Ovary (tissue), 9 donors: Measurements from ENCODE around the gene KDM8. TPM values are rescaled to one million over a fixed set of nuclear protein-coding genes. Genes with fewer than 3 reads are reported as not detected.

ENCODE experiments used
- DNase-seq, 5 donors: peaks; one replicate each; pipeline ENCODE4 v3.0.0-alpha.2; 2019 to 2020
- H3K27ac ChIP-seq, 2 donors: fragments of 200-600 bp; one replicate each; pipeline versions ENCODE4 v1.5.1 to v1.8.0; 2019 to 2022
- H3K27me3 ChIP-seq: fragments of 200-600 bp; one replicate; pipeline ENCODE4 v1.8.0; 2022
- H3K36me3 ChIP-seq: fragments of 200-600 bp; sonication (generic); one replicate; pipeline ENCODE4 v1.5.1; 2019
- H3K4me1 ChIP-seq: one replicate; pipeline ENCODE4 v1.8.1; 2013; ENCODE audit warnings: mild to moderate bottlenecking, moderate library complexity; ENCODE audit not compliant: insufficient read depth
- H3K4me3 ChIP-seq: fragments of 200-600 bp; sonication (generic); one replicate; pipeline ENCODE4 v1.5.1; 2017
- H3K9me3 ChIP-seq, 2 donors: fragments of 200-600 bp in 1 of 2; sonication (generic) in 1 of 2; one replicate each; pipeline versions ENCODE4 v1.5.1 to v1.8.1; 2013 to 2019; ENCODE audit warnings: mild to moderate bottlenecking in 1 of 2, moderate library complexity in 1 of 2
- EP300 ChIP-seq: sonication (generic); formaldehyde crosslinking; IDR thresholded peaks from one replicate; pipeline ENCODE4 v1.6.1; 2017; ENCODE audit warnings: antibody characterized with exemption
- POLR2A ChIP-seq: fragments of 450-650 bp; IDR thresholded peaks from one replicate; pipeline ENCODE4 v1.6.1; 2017; ENCODE audit warnings: antibody characterized with exemption, mild to moderate bottlenecking, moderate library complexity
- WGBS, 3 donors: extraction: QIAGEN DNeasy Blood & Tissue Kit in 1 of 3; methylation state at CpG; one replicate each; pipeline versions ENCODE4 v1.1.5 to v1.1.7; 2013 to 2017; 5-methylcytosine and 5-hydroxymethylcytosine counted together
- intact Hi-C, 4 donors: fragments of 100-400 bp; cut with DNase I; formaldehyde crosslinking; loops; one replicate each; pipeline versions ENCODE4 v1.11.0 to v1.15.1; 2022 to 2023
- polyA plus RNA-seq, 2 donors: library from polyadenylated mRNA; stranded (reverse); fragments of 200-250 nt in 1 of 2; fragments of 350-450 nt in 1 of 2; fragmentation: Illumina TruSeq in 1 of 2; extraction: RNeasy Lipid Tissue Mini Kit (QIAGEN cat#74804) in 1 of 2; gene quantifications; one replicate each; pipeline ENCODE4 v1.2.3, GENCODE V29; 2013 to 2014
- total RNA-seq, 7 donors: library from RNA; depleted of rRNA in 2 of 7; stranded (reverse); fragments of >200 nt in 2 of 7; fragmentation: NEBNext Ultra II Directional in 3 of 7; extraction: Animal tissue kit (Norgen Biotek cat#: 25700) in 3 of 7; gene quantifications; one replicate each; pipeline versions ENCODE4 v1.1.0 to v1.2.4, GENCODE V29; 2016 to 2023
- TF ChIP-seq, protein P1 (sequence below), 3 donors: fragments of 450-650 bp in 2 of 3; fragments of 200-600 bp in 1 of 3; IDR thresholded peaks; one replicate each; pipeline versions ENCODE4 v1.5.1 to v1.8.0; 2016 to 2022; ENCODE audit warnings: antibody characterized with exemption in 3 of 3, mild to moderate bottlenecking in 1 of 3
- donor health status: DM: no; HTN: no; CAD: no; lungs with moderate emphysema.
- donor health status: DM: no; HTN: no; CAD: no.
- donor health status: Bipolar disorder and iron deficiency.
- donor health status: DM: yes; HTN: yes; CAD: no.
- donor health status: DM: no; HTN: no; CAD: no.
- donor health status: DM: yes; HTN: yes; CAD: no.

Gene KDM8
- total and polyA plus RNA-seq, 9 donors, result 3.7 to 11.0 (median 5.0) TPM

DNA sequence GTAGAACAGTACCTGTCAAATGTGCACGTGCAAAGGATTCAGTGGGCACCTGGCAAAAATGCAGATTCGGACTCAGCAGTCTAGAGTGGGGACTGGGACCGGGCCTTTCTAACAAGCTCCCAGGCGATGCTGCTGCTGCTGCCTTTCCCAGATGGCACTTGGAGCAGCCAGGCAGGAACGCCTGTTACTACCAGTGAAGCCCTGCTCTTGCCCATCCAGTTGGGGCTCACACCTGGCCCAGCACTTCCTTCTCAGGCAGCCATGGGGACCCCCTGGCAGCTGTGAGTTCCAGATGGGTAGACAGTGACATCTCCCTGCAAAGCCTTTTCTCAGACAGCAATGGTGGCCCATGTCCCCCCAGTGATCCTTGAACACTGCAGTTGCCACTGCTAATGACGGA is 30.4 kb downstream of the KDM8 start:
- WGBS, 3 donors, result 86 to 94% (median 86%) methylated on average over 6 of the region's 6 CpGs
- Histone ChIP-seq H3K27ac (no peak overlapping the region), H3K36me3 (no peaks in the 10 kb centered on the region), H3K4me1 (peaks cover 7% of the 10 kb centered on the region), H3K27me3 (no peaks in the 10 kb centered on the region), H3K9me3 (no peaks in the 10 kb centered on the region), H3K4me3 (no peak overlapping the region)
- peak in 1 of 5 donors; percentile 24 for DNase-seq
- intact Hi-C loops, result loop anchor here in 1 of 4 donors (5.0 kb wide), 1 partner anchor 224 kb away; no protein-coding TSS in a partner anchor
- TF ChIP-seq EP300 (no peak), POLR2A (no peak)
- TF ChIP-seq, protein P1, sequence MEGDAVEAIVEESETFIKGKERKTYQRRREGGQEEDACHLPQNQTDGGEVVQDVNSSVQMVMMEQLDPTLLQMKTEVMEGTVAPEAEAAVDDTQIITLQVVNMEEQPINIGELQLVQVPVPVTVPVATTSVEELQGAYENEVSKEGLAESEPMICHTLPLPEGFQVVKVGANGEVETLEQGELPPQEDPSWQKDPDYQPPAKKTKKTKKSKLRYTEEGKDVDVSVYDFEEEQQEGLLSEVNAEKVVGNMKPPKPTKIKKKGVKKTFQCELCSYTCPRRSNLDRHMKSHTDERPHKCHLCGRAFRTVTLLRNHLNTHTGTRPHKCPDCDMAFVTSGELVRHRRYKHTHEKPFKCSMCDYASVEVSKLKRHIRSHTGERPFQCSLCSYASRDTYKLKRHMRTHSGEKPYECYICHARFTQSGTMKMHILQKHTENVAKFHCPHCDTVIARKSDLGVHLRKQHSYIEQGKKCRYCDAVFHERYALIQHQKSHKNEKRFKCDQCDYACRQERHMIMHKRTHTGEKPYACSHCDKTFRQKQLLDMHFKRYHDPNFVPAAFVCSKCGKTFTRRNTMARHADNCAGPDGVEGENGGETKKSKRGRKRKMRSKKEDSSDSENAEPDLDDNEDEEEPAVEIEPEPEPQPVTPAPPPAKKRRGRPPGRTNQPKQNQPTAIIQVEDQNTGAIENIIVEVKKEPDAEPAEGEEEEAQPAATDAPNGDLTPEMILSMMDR (IDR thresholded peaks at IDR 0.05), result no peak

DNA sequence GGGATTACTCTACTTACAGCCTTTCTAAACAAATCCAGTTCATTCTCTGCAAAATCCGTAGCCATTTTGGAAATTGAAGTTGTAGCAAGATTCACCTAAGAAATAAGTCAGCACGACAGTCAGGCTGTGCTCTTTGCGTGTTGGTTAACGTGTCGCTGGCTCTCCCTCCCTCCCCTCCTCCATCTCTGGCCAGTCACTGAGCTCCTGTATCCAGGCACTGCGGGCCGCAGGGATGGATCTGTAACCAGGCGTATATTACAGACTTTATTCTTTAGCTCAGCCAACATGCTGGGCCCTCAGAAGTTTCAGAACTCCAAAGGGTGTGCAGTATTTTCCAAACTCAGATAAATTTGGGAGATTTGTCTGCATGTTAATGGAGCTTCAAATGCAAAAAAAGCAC is 30.8 kb downstream of the KDM8 start:
- TF ChIP-seq, protein P1 (IDR thresholded peaks at IDR 0.05), result no peak
- TF ChIP-seq POLR2A (no peak), EP300 (no peak)
- WGBS, 3 donors, result 88 to 96% (median 91%) methylated on average over 8 of the region's 8 CpGs
- H3K36me3 ChIP-seq, result no peaks in the 10 kb centered on the region
- H3K27me3 ChIP-seq, result no peaks in the 10 kb centered on the region
- no peak for DNase-seq
- peaks cover 7% of the 10 kb centered on the region for H3K4me1 ChIP-seq
- H3K27ac ChIP-seq, result no peak overlapping the region
- no peaks in the 10 kb centered on the region for H3K9me3 ChIP-seq
- intact Hi-C loops, result loop anchor here in 1 of 4 donors (5.0 kb wide), 1 partner anchor 223 kb away; no protein-coding TSS in a partner anchor
- H3K4me3 ChIP-seq, result no peak overlapping the region

DNA sequence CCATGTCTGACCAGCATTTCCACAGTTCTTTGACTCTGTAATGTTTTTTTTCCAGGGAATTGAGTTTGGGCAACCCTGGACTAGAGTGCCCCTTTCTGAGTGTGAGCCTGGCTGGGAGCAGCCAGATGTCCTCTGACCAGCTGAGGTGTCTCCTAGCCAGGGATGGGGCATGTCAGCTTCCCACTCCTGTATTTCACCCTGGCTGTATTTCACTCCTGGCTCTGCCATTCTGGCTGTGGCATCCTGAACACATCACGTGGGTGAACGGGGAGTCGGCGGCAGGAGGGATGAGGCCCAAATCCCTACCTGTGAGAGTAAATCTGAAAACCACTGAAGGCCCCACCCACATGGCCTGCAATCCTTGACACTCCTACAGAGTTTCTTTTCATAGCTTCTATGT is 31.3 kb downstream of the KDM8 start:
- WGBS, 3 donors, result 34 to 40% (median 36%) methylated on average over 4 of the region's 4 CpGs
- Histone ChIP-seq H3K4me1 (peaks cover 7% of the 10 kb centered on the region), H3K4me3 (no peak overlapping the region), H3K9me3 (no peaks in the 10 kb centered on the region), H3K27ac (peak overlapping the region in 1 of 2 donors; percentile 52), H3K36me3 (no peaks in the 10 kb centered on the region), H3K27me3 (no peaks in the 10 kb centered on the region)
- intact Hi-C loops, result loop anchor here in 1 of 4 donors (5.0 kb wide), 1 partner anchor 223 kb away; no protein-coding TSS in a partner anchor
- no peak for TF ChIP-seq EP300
- TF ChIP-seq, protein P1 (IDR thresholded peaks at IDR 0.05), result no peak
- TF ChIP-seq POLR2A, result no peak
- no peak for DNase-seq

GRCh38 chr16:27235055-27235937 is 32.0 kb downstream of the KDM8 start:
- TF ChIP-seq, protein P1 (IDR thresholded peaks at IDR 0.05), result peak; percentile 54 to 76 (median 62)
- no peak for TF ChIP-seq POLR2A
- TF ChIP-seq EP300, result no peak
- Histone ChIP-seq H3K4me3 (no peak overlapping the region), H3K27me3 (no peaks in the 10 kb centered on the region), H3K36me3 (no peaks in the 10 kb centered on the region), H3K4me1 (peaks cover 7% of the 10 kb centered on the region), H3K9me3 (no peaks in the 10 kb centered on the region), H3K27ac (peak overlapping the region in 1 of 2 donors; percentile 62)
- intact Hi-C loops, result no loop called here
- DNase-seq, result peak; percentile 85 to 91 (median 86)
- 27 to 35% (median 29%) methylated on average over 23 of the region's 23 CpGs for WGBS, 3 donors
